GM11168 (cell line): ENCODE measurements around the gene MEAK7.

Experiments
- in situ Hi-C: fragments of 300-500 bp; cut with MboI; formaldehyde crosslinking; loops from one replicate; pipeline ENCODE4 v1.12.0; 2022; ENCODE audit warnings: low sequenced_read_pairs; ENCODE audit not compliant: unreplicated experiment

The MEAK7 gene

DNA sequence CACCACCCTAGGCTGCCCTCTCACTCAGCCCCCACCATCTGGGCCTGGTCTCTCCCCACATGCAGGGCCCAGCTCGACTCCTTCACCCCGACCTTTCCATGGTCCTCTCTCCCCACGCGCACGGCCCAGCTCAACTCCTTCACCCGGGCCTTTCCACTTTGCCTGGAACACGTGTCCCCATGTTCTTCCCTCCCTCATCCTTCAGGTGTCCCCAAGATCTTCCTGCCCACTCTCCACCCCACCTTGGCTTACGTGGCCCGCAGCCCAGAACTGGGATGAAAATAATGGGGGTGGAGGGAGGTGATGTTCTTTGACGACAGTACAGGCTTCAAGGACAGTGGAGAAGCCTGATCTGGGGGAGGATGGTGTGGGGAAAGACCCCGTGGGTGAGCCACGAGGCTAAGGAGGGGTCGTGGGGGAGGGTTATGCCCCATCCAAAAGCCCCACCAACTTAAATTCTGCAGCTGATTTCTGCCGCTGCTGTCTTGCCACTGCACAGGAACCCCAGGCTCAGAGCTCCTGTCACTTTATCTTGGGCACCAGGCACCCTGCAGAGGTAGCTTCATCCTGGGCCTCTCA is 9.9 kb upstream of the MEAK7 start:
- in situ Hi-C loops = loop anchor here (5.0 to 10.0 kb wide), 2 partner anchors 103 to 230 kb away; partner anchors contain the start of gene COTL1

DNA sequence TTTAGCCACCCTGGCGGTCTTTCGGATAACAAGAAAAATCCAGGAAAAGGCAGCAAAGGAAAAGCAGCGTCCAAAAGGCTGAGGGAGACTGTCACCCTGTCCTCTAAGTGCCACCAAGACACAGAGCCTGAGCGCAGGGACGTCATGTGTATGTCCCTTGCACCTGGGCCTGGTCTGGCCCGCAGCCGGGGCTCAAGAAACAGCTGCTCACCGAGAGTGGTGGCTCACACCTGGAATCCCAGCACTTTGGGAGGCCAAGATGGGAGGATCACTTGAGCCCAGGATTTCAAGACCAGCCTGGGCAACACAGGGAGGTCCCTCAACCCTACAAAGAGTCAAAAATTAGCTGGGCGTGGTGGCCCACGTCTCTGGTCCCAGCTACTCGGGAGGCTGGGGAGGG is 9.2 kb upstream of the MEAK7 start:
- in situ Hi-C loops = loop anchor here (5.0 to 10.0 kb wide), 2 partner anchors 104 to 231 kb away; partner anchors contain the start of gene COTL1

DNA sequence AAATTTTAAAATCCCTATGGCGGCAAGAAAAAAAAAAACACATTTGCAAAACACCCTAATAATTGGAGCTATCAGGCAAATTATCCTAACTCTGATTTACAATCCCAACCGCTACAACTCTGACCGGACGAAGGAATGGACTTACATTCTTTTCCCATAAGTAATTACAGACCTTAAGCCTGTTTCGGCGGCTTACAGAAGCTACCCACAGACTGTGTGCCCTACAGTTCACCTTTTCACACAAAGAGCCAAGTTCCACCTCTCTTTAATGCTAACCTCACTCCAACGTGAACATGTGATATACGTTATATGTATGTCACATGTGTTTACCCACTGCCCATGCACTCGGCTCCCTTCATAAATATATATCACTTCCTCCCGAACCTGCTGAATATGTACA is 8.7 kb upstream of the MEAK7 start:
- in situ Hi-C loops = loop anchor here (5.0 to 10.0 kb wide), 2 partner anchors 104 to 232 kb away; partner anchors contain the start of gene COTL1

DNA sequence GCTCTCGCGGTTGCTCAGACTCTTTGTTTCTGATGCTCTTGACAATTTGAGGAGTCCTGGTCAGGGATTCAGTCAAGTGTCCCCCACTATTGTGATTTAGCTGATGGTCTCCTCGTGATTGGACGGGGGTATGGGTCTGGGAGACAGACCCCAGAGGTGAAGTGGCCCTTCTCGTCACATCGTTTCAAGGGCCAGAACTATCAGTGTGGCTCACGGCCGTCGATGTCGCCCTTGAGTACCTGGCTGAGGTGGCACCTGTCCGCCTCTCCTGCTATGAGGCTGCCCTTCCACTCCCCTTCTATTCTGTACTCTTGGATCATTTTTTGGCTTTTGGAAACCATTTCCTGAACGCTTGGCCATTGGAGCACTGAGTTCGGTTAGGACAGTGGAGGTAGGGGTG is 7.4 kb upstream of the MEAK7 start:
- in situ Hi-C loops = loop anchor here (5.0 to 10.0 kb wide), 2 partner anchors 105 to 233 kb away; partner anchors contain the start of gene COTL1

DNA sequence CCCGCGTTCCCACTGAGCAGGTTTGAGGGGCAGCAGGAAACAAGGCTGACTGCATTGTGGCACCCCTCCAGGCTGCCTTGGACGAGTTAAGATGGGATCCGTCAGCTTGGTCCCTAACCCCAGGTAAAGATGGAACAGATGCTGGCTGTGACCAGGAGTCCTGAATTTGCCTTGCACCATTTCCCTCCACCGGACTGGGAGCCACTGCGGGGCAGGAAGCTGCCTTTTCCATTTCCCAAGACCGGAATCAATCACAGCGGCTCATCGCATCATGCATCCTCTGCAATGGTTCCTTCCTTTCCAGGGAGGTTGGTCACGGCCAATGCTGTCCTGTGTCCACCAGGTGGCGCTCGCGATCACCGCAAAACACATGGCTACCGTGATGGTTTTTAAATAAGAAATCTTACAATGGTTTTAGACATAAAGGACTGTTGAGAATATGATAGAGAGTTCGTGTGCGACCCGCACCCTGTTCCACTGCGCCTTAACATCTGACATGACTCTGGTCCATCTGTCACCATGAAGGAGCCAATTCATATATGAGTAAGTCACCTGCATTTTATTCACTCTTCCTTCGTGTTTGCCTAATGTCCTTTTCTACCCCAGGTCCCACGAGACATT is 6.8 kb upstream of the MEAK7 start:
- in situ Hi-C loops = loop anchor here (5.0 to 10.0 kb wide), 2 partner anchors 106 to 234 kb away; partner anchors contain the start of gene COTL1

DNA sequence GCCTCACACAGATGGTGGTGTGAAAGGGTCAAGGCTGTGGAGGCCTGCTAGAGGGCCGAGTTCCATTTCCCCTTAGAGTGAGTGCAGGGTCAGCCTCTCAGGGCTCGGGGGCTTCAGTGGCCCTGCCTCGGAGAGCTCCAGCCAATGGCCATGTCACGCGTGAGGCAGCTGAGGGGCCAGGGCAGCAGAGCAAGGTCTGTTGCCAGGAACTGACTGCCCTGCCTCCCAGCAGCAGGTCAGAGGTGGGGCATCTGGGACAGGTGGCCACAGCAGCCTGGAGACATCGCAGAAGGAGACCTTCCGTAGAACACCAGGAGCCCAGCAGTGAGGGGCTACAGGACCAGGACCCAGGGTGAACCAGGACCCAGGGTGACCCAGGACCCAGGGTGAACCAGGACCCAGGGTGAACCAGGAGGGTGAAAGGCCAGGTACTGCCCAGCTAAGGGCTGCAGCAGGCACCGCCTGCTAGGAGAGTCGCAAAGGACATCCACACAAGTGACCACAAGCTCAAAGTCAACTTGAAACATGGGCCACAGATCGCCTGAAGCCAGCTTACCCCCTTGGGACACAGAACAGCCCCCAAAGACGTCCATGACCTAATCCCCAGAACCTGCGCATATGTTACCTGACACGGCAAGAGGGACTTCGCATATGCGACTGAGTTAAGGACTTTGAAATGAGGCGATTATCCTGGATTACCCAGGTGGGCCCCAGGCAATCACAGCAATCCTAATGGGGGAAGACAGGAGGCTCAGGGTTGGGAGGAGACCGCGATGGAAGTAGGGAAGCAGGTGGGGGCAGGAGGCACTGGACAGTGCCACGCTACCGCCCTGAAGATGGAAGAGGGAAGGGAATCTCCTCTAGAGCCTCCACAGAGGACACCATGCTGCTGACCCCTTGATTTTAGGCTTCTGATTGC is 4.8 kb upstream of the MEAK7 start:
- in situ Hi-C loops = no loop called here

DNA sequence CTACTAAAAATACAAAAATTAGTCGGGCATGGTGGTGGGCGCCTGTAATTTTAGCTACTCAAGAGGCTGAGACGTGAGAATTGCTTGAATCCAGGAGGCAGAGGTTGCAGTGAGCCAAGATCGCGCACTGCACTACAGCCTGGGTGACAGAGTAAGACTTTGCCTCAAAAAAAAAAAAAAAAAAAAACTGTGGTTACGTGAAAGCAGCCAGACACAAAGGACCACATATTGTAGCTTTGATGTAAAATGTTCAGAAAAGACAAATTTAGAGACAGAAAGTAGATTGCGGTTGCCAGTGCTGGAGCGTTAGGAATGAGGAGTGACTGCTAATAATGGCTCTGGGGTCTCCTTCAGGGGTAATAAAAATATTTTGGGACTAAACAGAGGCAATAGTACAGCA is 4.0 kb upstream of the MEAK7 start:
- in situ Hi-C loops = no loop called here

DNA sequence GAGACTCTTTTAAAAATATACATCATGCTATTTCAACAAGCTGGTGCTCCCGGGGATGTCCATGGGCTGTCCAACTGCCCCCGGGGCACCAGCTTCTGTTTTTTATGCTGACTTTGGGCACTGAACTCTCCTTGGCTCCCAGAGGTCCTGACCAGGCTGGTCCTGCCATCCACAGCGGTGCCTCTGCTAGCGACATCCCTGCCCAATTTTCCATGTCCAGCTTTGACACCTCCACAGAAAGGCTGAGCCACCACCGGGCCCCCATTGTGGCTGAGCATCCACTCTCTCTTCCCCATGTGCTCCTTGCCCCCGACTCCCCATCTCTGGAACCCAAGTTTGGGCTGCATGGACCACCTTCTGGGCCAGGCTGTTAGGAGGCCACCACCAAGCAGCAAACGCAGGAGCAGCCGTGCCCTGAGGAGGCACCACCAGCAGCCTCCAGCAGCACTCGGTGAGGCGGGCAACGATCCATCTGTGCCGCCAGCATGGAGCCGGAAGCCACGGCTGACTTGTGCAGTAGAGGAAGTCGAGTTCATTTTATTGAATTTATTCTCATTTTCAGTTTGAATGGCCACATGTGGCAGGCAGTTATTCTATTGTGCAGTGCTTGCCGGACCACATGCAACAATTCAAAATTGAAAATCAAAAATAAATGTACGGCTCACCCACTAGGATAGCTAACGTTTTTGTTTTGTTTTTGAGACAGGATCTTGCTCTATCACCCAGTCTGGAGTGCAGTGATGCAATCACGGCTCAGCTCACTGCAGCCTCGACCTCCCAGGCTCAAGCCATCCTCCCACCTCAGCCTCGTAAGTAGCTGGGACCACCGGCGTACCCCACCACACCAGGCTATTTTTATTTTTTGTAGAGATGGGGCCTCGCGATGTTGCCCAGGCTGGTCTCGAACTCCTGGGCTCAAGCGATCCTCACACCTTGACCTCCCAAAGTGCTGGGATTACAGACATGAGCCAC is 2.8 kb upstream of the MEAK7 start:
- in situ Hi-C loops = no loop called here

DNA sequence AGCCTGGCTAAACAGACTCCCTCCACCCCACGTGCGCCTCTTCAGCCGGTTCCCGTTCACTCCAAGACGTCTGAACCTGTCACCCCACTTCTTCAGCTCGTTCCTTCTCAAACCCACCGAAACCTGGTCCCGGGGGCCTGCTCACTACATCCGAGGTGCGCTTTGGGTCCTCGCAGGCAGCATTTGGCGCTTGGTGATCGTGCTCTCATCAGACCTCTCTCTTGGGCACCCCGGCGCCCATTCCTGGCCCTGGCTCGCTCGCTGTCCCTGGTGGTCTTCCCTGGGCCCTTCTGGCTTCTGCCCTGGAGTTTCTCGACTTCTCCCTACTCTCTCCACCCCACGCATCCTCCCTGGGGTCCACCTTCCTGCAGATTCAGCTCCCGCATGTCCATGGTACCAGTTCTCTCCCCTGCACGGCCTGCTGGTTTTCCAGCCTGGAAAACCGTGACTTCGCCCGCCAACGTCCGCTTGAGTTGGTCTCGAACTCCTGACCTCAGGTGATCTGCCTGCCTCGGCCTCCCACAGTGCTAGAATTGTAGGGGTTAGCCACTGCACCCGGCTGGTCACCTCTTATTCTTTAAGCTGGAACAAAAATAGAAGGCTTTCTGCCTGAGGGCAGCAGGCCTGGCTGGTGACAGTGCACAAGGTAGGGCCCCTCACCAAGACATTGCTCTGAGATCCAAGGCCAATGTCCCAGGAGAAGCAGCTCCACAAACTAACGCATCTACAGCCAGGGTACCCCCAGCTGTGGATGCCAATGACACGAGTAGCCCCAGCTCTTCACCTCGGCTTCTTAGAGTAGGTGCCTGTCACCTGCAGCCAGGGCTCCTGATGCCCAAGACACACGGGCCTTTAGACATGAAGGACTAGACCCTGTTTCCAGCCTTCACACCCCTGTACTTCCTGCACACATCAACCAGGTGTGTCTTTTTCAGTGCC is 1.1 kb upstream of the MEAK7 start:
- in situ Hi-C loops = no loop called here

DNA sequence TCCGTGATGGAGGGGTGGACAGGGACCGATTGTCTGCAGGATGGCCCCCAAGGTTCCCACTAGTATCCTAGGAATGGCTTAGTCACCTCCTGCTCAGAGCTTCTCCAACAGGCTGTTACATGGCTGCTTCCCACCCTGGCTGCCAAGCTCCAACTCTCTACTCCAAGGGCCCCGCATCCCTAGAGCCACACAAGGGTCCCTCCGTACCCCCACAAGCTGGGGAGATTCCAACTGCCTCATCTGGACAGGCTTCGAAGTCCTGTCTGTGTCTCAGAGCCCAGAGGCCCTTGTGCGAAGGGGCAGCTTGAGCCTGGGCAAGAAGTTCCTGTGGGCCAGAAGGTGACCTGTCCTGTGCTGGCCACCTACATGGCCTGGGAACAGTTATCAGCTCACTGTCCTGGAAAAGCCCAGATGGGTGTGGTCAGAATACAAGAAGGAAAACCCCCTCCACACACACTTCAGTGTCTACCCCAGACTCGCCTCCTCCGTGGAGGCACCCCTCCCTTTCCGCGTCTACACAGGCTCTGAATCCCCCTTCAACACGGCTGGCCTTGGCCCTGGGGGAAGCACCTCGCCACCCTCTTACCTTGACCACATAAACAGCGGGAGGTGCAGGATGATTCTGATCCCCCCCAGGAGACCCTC is 586 bp downstream of the MEAK7 start:
- in situ Hi-C loops = no loop called here

DNA sequence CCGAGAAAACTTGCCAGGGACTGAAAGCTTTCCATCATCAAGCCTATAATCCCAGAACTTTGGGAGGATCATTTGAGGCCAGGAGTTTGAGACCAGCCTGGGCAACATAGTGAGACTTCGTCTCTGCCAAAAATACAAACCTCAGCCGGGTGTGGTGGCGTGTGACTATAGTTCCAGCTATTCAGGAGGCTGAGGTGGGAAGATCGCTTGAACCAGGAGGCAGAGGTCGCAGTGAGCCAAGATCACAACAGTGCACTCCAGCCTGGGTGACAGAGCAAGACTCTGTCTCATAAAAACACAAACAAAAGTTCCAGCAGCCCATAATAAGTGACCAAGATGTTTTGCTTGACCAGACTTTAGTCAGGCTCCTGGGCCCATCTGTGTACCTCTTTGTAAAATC is 1.9 kb downstream of the MEAK7 start:
- in situ Hi-C loops = no loop called here

DNA sequence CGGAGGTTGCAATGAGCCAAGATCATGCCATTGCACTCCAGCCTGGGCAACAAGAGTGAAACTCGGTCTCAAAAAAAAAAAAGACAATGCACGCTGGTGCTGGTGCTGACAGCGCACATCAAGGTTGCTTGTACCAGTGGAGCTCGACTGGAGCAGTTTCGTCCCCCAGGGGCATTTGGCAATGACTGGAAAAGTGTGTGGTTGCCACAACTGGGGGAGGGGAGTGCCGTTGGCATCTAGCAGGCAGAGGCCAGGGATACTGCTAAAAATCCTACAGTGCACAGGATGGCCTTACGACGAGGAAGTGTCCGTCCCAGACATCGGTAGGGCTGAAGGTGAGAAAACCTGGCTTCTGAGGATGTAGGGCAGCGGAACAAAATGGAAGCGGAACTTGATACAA is 2.4 kb downstream of the MEAK7 start:
- in situ Hi-C loops = no loop called here

DNA sequence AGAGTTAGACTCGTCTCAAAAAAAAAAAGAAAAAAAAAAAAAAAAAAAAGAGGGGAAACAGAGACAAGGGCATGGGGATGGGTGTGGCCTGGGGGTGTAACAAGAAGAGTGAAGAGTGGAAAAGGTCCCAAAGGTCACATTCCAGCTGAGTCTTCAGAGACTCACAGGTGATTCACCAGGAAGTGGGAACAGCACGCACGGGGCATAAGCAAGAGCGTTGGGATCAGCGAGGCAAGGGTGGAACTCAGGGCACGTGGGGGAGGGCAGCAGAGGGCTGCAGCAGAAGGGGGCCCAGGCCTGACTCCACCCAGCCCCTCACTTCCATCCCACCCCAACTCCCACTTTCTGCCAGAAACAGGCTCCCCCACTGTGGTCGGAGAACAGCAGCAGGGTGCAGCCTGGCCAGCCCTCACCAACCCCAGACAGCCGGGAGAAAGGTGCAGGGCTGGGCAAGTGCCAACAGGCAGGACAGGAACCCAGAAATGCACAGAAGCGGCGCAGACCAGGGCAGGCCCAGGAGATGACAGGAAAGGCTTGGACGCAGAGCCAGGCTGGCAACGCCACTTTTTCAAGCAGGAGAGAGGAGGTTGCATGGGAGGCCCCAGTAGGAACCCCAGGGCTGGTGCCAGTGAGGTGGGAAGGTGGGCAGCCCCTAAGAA is 3.3 kb downstream of the MEAK7 start:
- in situ Hi-C loops = no loop called here

DNA sequence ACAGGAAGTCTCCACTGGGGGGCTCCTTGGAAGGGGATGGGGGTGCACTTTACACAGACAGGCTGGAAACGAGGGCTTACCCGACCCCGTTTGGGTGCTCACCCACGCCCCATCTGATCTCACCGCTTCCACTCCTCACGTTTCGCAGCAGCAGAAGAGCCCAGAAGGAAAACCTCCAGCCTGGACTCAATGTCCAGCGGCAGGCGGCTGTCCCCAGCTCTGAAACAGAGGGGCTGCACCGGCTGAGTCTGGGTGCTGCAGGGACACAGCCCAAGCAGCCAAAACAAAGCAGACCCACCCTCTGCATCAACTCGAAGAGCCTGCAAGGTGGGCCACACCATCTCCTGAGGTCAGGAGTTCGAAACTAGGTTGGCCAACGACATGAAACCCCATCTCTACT is 3.9 kb downstream of the MEAK7 start:
- in situ Hi-C loops = no loop called here

DNA sequence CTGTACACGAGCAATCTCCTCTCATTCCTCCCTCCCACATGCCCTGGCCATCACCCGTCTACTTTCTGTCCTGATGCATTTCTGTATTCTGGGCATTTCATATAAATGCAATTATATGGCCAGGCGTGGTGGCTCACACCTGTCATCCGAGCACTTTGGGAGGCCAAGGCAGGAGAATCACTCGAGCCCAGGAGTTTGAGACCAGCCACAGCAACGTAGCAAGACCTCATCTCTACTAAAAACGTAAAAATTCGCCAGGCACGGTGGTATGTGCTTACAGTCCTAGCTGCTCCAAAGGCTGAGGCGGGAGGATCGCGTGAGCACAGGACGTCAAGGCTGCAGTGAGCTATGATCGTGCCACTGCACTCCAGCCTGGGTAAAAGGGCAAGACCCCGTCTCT is 4.8 kb downstream of the MEAK7 start:
- in situ Hi-C loops = no loop called here

DNA sequence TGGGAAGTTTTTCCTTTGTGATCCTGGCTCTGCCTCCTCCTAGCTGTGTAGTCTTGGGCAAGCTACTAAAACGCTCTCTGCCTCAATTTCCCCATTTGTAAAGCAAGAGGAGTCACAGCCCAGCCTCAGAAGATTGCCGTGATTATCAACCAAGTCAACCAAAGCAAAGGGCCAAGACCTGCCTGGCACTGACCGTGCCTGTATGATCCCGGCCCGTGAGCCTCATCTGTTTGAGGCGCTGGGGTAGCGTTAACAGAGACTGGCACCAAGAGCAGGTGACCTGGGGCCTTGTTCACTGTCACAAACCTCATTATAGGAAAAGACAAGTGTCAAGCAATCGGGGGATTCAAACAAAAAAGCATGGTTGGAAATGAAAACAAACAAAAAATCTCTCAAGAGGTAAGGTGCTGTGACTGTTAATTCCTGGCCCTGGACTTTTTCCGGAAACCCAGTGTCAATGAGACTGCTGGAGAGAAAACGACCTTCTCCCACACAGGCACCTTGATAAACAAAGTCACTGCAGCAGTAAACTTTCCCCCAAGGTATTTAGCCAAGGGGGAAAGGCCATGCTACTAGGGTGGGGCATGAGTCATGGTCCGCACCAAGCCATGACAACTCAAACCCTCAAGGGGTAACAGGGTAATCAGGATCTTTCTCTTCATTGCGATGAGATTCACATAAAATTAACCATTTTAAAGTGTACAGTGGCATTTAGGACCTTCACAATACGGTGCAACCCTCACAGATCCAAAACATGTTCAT is 5.4 kb downstream of the MEAK7 start:
- in situ Hi-C loops = no loop called here

DNA sequence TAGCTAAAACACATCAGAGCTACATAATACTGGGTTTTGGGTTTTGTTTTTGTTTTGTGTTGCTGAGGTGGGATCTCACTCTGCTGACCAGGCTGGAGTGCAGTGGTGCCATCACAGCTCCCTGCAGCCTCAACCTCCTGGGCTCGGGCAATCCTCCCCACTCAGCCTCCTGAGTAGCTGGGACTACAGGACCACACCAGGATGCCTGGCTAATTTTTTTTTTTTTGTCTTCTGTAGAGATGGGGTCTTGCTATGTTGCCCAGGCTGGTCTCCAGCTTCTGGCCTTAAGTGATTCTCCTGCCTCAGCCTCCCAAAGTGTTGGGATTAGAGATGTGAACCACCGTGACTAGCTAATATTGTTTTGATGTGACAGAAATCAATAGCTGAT is 6.2 kb downstream of the MEAK7 start:
- in situ Hi-C loops = no loop called here
